PFSK-1 (cell line): ENCODE measurements around the gene PIK3C3.

ENCODE experiments used
- POLR2AphosphoS5 ChIP-seq: IDR thresholded peaks from 2 replicates; pipeline ENCODE4 v1.6.1; 2012; ENCODE audit warnings: low read depth, mild to moderate bottlenecking, control low read depth, low read length, moderate library complexity
- SIN3A ChIP-seq: IDR thresholded peaks from 2 replicates; pipeline ENCODE4 v1.6.1; 2012; ENCODE audit warnings: mild to moderate bottlenecking, low read length, moderate library complexity, borderline replicate concordance; ENCODE audit not compliant: insufficient read depth
- TAF1 ChIP-seq: IDR thresholded peaks from 2 replicates; pipeline ENCODE4 v1.6.1; 2012; ENCODE audit warnings: low read length, control low read depth, borderline replicate concordance; ENCODE audit not compliant: insufficient read depth
- TF ChIP-seq, protein P1 (sequence below), 2 experiments: IDR thresholded peaks; 2 replicates each; pipeline versions ENCODE4 v1.6.1 to v1.8.0; 2011 to 2012; ENCODE audit warnings: low read depth in 2 of 2, low read length in 2 of 2, control low read depth in 1 of 2, inconsistent platforms in 1 of 2, mild to moderate bottlenecking in 1 of 2, moderate library complexity in 1 of 2; ENCODE audit not compliant: insufficient read depth in 1 of 2

DNA sequence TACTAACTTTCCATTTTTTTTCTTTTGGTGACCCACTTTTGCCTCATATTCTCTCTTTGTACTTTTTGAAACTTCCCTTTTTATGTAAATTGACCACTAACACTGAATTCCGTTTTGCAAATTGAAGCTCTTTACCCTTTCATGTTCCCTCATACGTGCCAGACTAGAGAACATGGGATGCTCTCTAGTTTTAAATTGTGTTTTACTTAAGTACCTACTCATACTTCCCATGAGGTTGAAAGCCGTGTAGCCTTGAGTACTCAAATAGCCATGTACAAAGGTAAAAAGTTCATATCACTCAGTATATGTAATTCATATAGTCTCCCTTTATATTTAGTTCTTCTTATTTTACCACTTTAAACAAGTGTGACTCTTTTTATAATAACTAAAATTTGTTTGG lies 119.7 kb downstream of the PIK3C3 start:
- TF ChIP-seq, protein P1, sequence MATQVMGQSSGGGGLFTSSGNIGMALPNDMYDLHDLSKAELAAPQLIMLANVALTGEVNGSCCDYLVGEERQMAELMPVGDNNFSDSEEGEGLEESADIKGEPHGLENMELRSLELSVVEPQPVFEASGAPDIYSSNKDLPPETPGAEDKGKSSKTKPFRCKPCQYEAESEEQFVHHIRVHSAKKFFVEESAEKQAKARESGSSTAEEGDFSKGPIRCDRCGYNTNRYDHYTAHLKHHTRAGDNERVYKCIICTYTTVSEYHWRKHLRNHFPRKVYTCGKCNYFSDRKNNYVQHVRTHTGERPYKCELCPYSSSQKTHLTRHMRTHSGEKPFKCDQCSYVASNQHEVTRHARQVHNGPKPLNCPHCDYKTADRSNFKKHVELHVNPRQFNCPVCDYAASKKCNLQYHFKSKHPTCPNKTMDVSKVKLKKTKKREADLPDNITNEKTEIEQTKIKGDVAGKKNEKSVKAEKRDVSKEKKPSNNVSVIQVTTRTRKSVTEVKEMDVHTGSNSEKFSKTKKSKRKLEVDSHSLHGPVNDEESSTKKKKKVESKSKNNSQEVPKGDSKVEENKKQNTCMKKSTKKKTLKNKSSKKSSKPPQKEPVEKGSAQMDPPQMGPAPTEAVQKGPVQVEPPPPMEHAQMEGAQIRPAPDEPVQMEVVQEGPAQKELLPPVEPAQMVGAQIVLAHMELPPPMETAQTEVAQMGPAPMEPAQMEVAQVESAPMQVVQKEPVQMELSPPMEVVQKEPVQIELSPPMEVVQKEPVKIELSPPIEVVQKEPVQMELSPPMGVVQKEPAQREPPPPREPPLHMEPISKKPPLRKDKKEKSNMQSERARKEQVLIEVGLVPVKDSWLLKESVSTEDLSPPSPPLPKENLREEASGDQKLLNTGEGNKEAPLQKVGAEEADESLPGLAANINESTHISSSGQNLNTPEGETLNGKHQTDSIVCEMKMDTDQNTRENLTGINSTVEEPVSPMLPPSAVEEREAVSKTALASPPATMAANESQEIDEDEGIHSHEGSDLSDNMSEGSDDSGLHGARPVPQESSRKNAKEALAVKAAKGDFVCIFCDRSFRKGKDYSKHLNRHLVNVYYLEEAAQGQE (IDR thresholded peaks at IDR 0.05; ENCODE audit: insufficient read depth in 1 of 2, low read depth in 2 of 2, low read length in 2 of 2): no peak
- TF ChIP-seq TAF1 (no peak), POLR2AphosphoS5 (no peak), SIN3A (no peak)
